Heart right ventricle (tissue), 16 donors: ENCODE data around the gene MEGF11. TPM values are rescaled to one million over a fixed set of nuclear protein-coding genes. Genes with fewer than 3 reads are reported as not detected.

Experiments
- ATAC-seq, 8 donors: fragments of 200-7000 bp; cut with Tn5 transposase; one replicate each; pipeline ENCODE4 v1.9.1; 2020; ENCODE audit warnings: mild to moderate bottlenecking in 8 of 8, moderate library complexity in 8 of 8, moderate number of reproducible peaks in 1 of 8
- DNase-seq, 2 donors: peaks; one replicate each; pipeline ENCODE4 v3.0.0-alpha.2; 2020
- H3K27ac ChIP-seq, 10 donors: fragments of 200-600 bp; sonication (generic) in 2 of 10; one replicate each; pipeline versions ENCODE4 v1.5.0 to v1.8.0; 2020 to 2022; ENCODE audit warnings: mild to moderate bottlenecking in 3 of 10
- H3K27me3 ChIP-seq, 7 donors: fragments of 200-600 bp; one replicate each; pipeline ENCODE4 v1.8.0; 2021 to 2022; ENCODE audit warnings: mild to moderate bottlenecking in 2 of 7
- H3K36me3 ChIP-seq, 9 donors: fragments of 200-600 bp; sonication (generic) in 1 of 9; one replicate each; pipeline versions ENCODE4 v1.5.0 to v1.8.0; 2020 to 2022; ENCODE audit warnings: mild to moderate bottlenecking in 2 of 9
- H3K4me1 ChIP-seq, 9 donors: fragments of 200-600 bp; sonication (generic) in 1 of 9; one replicate each; pipeline versions ENCODE4 v1.5.0 to v1.8.0; 2020 to 2022; ENCODE audit warnings: mild to moderate bottlenecking in 4 of 9
- H3K4me3 ChIP-seq, 10 donors: fragments of 200-600 bp; sonication (generic) in 2 of 10; one replicate each; pipeline versions ENCODE4 v1.5.0 to v1.8.0; 2020 to 2022; ENCODE audit warnings: mild to moderate bottlenecking in 7 of 10, moderate library complexity in 2 of 10
- H3K9me3 ChIP-seq, 11 donors: fragments of 200-600 bp in 10 of 11; sonication (generic) in 2 of 11; one replicate each; pipeline versions ENCODE4 v1.5.0 to v1.8.0; 2013 to 2022; ENCODE audit warnings: mild to moderate bottlenecking in 2 of 11, control low read depth in 1 of 11, moderate library complexity in 1 of 11
- WGBS, 2 donors: extraction: QIAGEN DNeasy Blood & Tissue Kit; methylation state at CpG; one replicate each; pipeline ENCODE4 v1.1.7; 2013; ENCODE audit warnings: inconsistent platforms in 1 of 2; 5-methylcytosine and 5-hydroxymethylcytosine counted together
- intact Hi-C, 10 donors: fragments of 100-400 bp; cut with DNase I; formaldehyde crosslinking; loops; one replicate each; pipeline versions ENCODE4 v1.11.1 to v1.14.2; 2022
- polyA plus RNA-seq, 2 donors: library from polyadenylated mRNA; stranded (reverse); fragments of 200-250 nt; gene quantifications; one replicate each; pipeline ENCODE4 v1.2.3, GENCODE V29; 2013
- total RNA-seq, 10 donors: library from RNA; stranded (reverse); fragmentation: NEBNext Ultra II Directional in 3 of 10; extraction: Animal tissue kit (Norgen Biotek cat#: 25700) in 3 of 10; gene quantifications; one replicate each; pipeline versions ENCODE4 v1.2.1 to v1.2.4, GENCODE V29; 2021 to 2023
- TF ChIP-seq, protein P1 (sequence below), 9 donors: fragments of 200-600 bp; sonication (generic) in 2 of 9; IDR thresholded peaks; one replicate each; pipeline versions ENCODE4 v1.5.0 to v1.8.0; 2021 to 2022; ENCODE audit warnings: antibody characterized with exemption in 9 of 9, mild to moderate bottlenecking in 5 of 9, moderate library complexity in 1 of 9
- donor health status: Arrhythmogenic right ventricular cardiomyopathy.
- donor health status: ischemic (EF 13 %, LVEDD 7.1; RV severe dilation, severe dysfunction).
- donor health status: healthy with polysubstance abuse.
- donor health status: DM: no; HTN: yes; CAD: no.
- donor health status: DM: no; HTN: no; CAD: no.
- donor health status: ischemic (EF 25% LVEDD 6.9; RV normal size, moderate dysfunction).
- donor health status: ischemic (EF 25% LVEDD 5.7; RV mildly dilated, moderate dysfunction).
- donor health status: healthy.
- donor health status: DM: yes; HTN: yes; CAD: no.
- donor health status: Ischemic cardiomyopathy.
- donor health status: ischemic (EF 35%, LVEDD 5.7; RV mildly dilated, moderate dysfunction).
- donor health status: nonischemic (EF 11% LVEDD 7.7; RV severe dilation, severe dysfunction).
- donor health status: DM: yes; HTN: yes; CAD: no.
- donor health status: PGD.
- donor health status: ischemic (EF 29% LVEDD 5.4; RV normal size, mild dysfunction).
- donor health status: nonischemic (EF 23%, LVEDD 6.1; RV moderate dilation, normal function).

Gene MEGF11
- total and polyA plus RNA-seq, 12 donors = 0.03 TPM; not detected in 11

DNA sequence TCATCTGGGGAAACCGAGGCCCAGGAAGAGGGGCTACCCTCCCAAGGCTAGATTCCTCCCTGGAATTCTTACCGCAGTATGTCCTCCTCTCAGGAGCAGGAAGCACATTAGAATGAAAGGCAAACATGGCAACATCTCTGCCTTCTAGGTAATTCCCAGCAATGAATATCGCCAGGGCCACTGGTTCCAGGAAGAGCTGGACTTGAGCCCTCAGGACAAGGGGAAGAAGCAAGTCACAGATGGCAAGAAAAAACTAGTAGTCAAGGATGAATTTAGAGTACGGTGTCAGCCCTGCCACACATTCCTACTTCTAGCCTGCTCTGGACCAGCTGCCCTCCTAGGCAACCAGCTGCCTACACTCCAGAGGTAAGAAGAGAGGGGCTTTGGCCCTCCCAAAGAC, 42.9 kb downstream of the MEGF11 start:
- H3K4me1 ChIP-seq = no peaks in the 10 kb centered on the region
- H3K36me3 ChIP-seq = no peaks in the 10 kb centered on the region
- ATAC-seq (no peak), DNase-seq (no peak)
- no peak overlapping the region for H3K4me3 ChIP-seq
- no peak overlapping the region for H3K27ac ChIP-seq
- peaks cover 0 to 15% (median 0%) of the 10 kb centered on the region in 11 donors for H3K9me3 ChIP-seq
- H3K27me3 ChIP-seq = peaks cover 0 to 3% (median 0%) of the 10 kb centered on the region in 7 donors
- TF ChIP-seq, protein P1, sequence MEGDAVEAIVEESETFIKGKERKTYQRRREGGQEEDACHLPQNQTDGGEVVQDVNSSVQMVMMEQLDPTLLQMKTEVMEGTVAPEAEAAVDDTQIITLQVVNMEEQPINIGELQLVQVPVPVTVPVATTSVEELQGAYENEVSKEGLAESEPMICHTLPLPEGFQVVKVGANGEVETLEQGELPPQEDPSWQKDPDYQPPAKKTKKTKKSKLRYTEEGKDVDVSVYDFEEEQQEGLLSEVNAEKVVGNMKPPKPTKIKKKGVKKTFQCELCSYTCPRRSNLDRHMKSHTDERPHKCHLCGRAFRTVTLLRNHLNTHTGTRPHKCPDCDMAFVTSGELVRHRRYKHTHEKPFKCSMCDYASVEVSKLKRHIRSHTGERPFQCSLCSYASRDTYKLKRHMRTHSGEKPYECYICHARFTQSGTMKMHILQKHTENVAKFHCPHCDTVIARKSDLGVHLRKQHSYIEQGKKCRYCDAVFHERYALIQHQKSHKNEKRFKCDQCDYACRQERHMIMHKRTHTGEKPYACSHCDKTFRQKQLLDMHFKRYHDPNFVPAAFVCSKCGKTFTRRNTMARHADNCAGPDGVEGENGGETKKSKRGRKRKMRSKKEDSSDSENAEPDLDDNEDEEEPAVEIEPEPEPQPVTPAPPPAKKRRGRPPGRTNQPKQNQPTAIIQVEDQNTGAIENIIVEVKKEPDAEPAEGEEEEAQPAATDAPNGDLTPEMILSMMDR (IDR thresholded peaks at IDR 0.05) = no peak
- intact Hi-C loops = no loop called here
- WGBS, 2 donors = 91 to 92% methylated on average over 4 of the region's 4 CpGs

DNA sequence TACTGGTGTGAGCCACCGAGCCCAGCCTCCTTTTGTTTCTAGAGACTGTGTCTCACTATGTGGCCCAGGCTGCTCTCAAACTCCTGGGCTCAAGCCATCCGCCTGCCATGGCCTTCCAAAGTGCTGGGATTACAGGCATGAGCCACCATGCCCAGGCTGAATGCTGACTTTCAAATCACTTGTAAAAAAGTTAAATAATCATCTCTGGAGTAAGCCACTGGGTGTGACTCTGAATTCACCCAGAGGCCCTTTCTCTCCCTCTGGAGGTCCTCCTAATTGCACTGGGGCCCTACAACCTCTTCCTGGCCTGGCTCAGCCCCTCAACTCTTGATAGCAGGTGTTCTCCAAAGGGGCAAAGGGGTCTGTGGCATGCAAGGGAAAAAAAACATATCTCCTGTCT, 54.8 kb downstream of the MEGF11 start:
- Histone ChIP-seq H3K27me3 (peaks cover 0 to 6% (median 0%) of the 10 kb centered on the region in 7 donors), H3K9me3 (no peaks in the 10 kb centered on the region), H3K4me1 (no peaks in the 10 kb centered on the region), H3K4me3 (no peak overlapping the region), H3K27ac (no peak overlapping the region), H3K36me3 (no peaks in the 10 kb centered on the region)
- intact Hi-C loops = no loop called here
- no peak for ATAC-seq
- TF ChIP-seq, protein P1 (IDR thresholded peaks at IDR 0.05) = no peak
- WGBS, 2 donors = 91 to 93% methylated on average over 2 of the region's 2 CpGs
- no peak for DNase-seq

DNA sequence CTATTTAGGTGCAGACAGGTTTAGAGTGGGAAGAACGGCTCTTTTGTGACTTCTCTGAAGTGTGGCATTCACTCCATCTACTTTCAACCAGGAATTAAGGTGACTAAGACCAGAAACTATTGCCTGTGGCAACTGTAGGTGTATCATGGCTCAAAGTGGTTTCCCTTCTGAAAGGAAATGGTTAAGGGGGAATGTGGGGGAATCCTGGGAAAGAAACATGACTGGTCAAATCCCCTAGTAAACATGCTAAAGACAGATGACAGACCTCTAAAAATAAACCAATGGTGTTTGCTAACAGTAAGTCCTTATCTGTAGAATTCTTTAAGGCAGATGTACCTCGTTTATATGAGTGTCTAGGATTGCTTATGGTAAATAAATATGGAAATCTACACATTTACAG, 56.9 kb downstream of the MEGF11 start:
- intact Hi-C loops = no loop called here
- WGBS, 2 donors = 22 to 24% methylated on average over 2 of the region's 2 CpGs
- Histone ChIP-seq H3K27me3 (peaks cover 0 to 14% (median 7%) of the 10 kb centered on the region in 7 donors), H3K9me3 (no peaks in the 10 kb centered on the region), H3K4me1 (no peaks in the 10 kb centered on the region), H3K4me3 (no peak overlapping the region), H3K36me3 (no peaks in the 10 kb centered on the region), H3K27ac (no peak overlapping the region)
- DNase-seq (no peak), ATAC-seq (no peak)
- TF ChIP-seq, protein P1 (IDR thresholded peaks at IDR 0.05) = no peak

DNA sequence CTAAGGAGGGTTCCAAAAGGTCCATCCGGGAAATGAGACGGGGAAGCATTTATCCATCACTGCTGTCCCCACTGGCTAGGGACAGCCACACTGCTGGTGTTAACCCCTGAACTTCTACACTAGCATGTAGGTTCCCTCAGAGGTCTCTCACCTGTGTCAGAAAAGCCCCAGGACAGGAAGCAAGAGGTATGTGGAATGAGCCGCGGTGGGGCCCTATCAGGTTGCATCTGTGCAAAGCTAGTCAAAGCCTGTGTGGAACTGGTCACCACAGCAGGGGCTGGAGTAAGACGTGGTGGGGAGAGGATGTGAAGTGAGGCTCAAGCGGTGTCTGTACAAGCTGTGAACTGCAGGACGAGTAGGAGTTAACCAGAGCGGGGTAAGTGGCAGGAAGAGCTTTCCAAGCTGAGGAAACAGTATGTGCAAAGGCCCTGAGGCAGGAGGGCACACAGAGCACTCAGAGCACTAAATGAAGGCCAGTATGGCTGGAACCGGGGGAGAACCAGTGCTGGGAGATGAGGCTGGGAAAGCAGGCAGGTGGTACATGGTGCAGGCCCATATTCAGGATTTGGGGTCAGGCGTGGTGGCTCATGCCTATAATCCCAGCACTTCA, 57.8 kb downstream of the MEGF11 start:
- 76 to 81% methylated on average over 10 of the region's 10 CpGs for WGBS, 2 donors
- Histone ChIP-seq H3K4me1 (no peaks in the 10 kb centered on the region), H3K27me3 (peaks cover 0 to 22% (median 7%) of the 10 kb centered on the region in 7 donors), H3K9me3 (no peaks in the 10 kb centered on the region), H3K36me3 (no peaks in the 10 kb centered on the region), H3K27ac (no peak overlapping the region), H3K4me3 (no peak overlapping the region)
- TF ChIP-seq, protein P1 (IDR thresholded peaks at IDR 0.05) = no peak
- intact Hi-C loops = no loop called here
- ATAC-seq (no peak), DNase-seq (no peak)
